Stimulated activated CD8-positive, alpha-beta memory T cell treated with anti-CD3 and anti-CD28 coated beads, Interleukin-2, amount 100 ng/mL, for 1 hour (primary cell): ENCODE data around the gene SLC35G6.
A peak's percentile ranks its signal among the peaks of the same experiment; 100 is the strongest.
"Not testable (repeated sequence)": the region's sequence is repeated elsewhere in the genome, so short reads cannot be mapped to it uniquely, and the experiment has no call there.

Experiments used
- DNase-seq, 2 donors: peaks; one replicate each; pipeline ENCODE4 v3.0.0-alpha.2; 2020; ENCODE audit warnings: low read depth in 2 of 2

Gene SLC35G6

GRCh38 chr17:7478276-7479212 is 2.7 kb upstream of the SLC35G6 start:
- DNase-seq: peak in 1 of 2 donors; percentile 42

GRCh38 chr17:7479213-7480088 is 1.8 kb upstream of the SLC35G6 start, which contains the start of gene ZBTB4:
Gene ZBTB4 (minus strand): TSS chr17:7479631. CDS start chr17:7466801, 12,830 bp downstream.
- DNase-seq: peak; percentile 52 to 53

- DNase-seq: no peak
Observed at GRCh38 chr17:7480089-7480384, 1.2 kb upstream of the SLC35G6 start.

- DNase-seq: not testable (repeated sequence)
Observed at GRCh38 chr17:7481842-7482741, 846 bp downstream of the SLC35G6 start.

GRCh38 chr17:7482742-7483088 is 1.5 kb downstream of the SLC35G6 start:
- DNase-seq: not testable (repeated sequence)

GRCh38 chr17:7483255-7484066 is 2.2 kb downstream of the SLC35G6 start:
- peak; percentile 86 to 91 for DNase-seq

GRCh38 chr17:7484067-7484918 is 3.0 kb downstream of the SLC35G6 start, which contains the start of gene POLR2A:
Gene POLR2A (plus strand): TSS chr17:7484366.
- peak; percentile 97 for DNase-seq

GRCh38 chr17:7484919-7485377 is 3.7 kb downstream of the SLC35G6 start:
- no peak for DNase-seq

GRCh38 chr17:7486181-7486580 is 4.9 kb downstream of the SLC35G6 start:
- no peak for DNase-seq

GRCh38 chr17:7490144-7490543 is 8.9 kb downstream of the SLC35G6 start:
- no peak for DNase-seq

GRCh38 chr17:7491583-7491982 is 10.3 kb downstream of the SLC35G6 start:
- no peak for DNase-seq

GRCh38 chr17:7493941-7494340 is 12.7 kb downstream of the SLC35G6 start:
- no peak for DNase-seq

GRCh38 chr17:7495906-7496434 is 14.7 kb downstream of the SLC35G6 start:
- DNase-seq: no peak

- DNase-seq: no peak
Observed at GRCh38 chr17:7496470-7497183, 15.4 kb downstream of the SLC35G6 start.

- DNase-seq: no peak
Observed at GRCh38 chr17:7497228-7497627, 16.0 kb downstream of the SLC35G6 start.

- DNase-seq: no peak
Observed at GRCh38 chr17:7497636-7498035, 16.4 kb downstream of the SLC35G6 start.

GRCh38 chr17:7499161-7499560 is 17.9 kb downstream of the SLC35G6 start:
- no peak for DNase-seq

- DNase-seq: no peak
Observed at GRCh38 chr17:7501729-7502128, 20.5 kb downstream of the SLC35G6 start.
